ENCODE data around the gene HMGN1. TPM values are rescaled to one million over a fixed set of nuclear protein-coding genes. Genes with fewer than 3 reads are reported as not detected.

The HMGN1 gene
- total and polyA plus RNA-seq, 9 donors = 70.2 to 209 (median 145) TPM

DNA sequence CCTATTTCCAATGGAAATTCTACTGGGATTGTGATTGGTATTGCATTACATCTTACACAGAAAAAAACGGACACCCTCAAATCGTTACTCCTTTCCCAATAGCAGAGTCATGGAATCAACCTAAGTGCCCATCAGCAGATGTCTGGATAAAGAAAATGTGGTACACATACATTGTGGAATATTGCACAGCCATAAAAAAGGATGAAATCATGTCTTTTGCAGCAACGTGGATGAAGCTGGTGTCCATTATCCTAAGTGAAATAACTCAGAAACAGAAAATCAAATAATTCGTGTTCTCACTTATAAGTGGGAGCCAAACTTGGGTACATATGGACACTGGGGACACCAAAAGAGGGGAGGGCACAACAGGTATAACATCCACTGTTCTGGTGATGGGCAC lies 14.3 kb downstream of the HMGN1 start:
- WGBS, 3 donors = 92 to 95% (median 94%) methylated on average over 4 of the region's 4 CpGs

DNA sequence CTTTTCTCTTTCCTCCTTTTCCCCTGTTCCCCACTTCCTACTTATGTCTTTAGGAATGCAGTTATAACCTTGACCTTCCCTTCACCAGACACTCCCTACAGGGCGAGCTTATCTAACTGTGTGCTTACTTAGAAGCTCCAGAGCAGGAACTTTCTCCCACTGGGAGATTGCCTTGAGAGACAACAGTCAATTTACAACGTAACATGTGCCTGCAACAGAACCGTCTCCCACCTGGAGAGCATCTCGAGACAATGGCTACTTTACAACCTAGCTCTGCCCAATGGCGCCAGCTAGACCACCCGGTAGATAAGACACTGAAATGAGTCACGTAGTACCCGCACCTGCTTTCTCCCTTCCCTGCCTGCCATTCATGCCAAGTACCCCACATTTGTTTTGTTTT lies 16.7 kb downstream of the HMGN1 start:
- Histone ChIP-seq H3K27ac (no peak overlapping the region), H3K9me3 (no peaks in the 10 kb centered on the region), H3K4me3 (no peak overlapping the region), H3K36me3 (no peaks in the 10 kb centered on the region), H3K27me3 (no peaks in the 10 kb centered on the region), H3K4me1 (ENCODE audit: insufficient read depth) (peaks cover 3% of the 10 kb centered on the region)
- WGBS, 3 donors = 17 to 33% (median 21%) methylated on average over 8 of the region's 8 CpGs
- no peak for DNase-seq
- TF ChIP-seq, protein P1, sequence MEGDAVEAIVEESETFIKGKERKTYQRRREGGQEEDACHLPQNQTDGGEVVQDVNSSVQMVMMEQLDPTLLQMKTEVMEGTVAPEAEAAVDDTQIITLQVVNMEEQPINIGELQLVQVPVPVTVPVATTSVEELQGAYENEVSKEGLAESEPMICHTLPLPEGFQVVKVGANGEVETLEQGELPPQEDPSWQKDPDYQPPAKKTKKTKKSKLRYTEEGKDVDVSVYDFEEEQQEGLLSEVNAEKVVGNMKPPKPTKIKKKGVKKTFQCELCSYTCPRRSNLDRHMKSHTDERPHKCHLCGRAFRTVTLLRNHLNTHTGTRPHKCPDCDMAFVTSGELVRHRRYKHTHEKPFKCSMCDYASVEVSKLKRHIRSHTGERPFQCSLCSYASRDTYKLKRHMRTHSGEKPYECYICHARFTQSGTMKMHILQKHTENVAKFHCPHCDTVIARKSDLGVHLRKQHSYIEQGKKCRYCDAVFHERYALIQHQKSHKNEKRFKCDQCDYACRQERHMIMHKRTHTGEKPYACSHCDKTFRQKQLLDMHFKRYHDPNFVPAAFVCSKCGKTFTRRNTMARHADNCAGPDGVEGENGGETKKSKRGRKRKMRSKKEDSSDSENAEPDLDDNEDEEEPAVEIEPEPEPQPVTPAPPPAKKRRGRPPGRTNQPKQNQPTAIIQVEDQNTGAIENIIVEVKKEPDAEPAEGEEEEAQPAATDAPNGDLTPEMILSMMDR (IDR thresholded peaks at IDR 0.05) = no peak
- TF ChIP-seq POLR2A (IDR thresholded peaks at IDR 0.05) = no peak
- no peak for TF ChIP-seq EP300 (IDR thresholded peaks at IDR 0.05)
- intact Hi-C loops (cut with DNase I) = no loop called here

More for the DNA sequence above, 14.3 kb downstream of the HMGN1 start:
- no peaks in the 10 kb centered on the region for H3K36me3 ChIP-seq
- no peak overlapping the region for H3K27ac ChIP-seq
- H3K4me1 ChIP-seq (ENCODE audit: insufficient read depth) = peaks cover 3% of the 10 kb centered on the region
- DNase-seq = no peak
- no peak overlapping the region for H3K4me3 ChIP-seq
- intact Hi-C loops (cut with DNase I) = no loop called here
- no peak for TF ChIP-seq EP300 (IDR thresholded peaks at IDR 0.05)
- H3K27me3 ChIP-seq = no peaks in the 10 kb centered on the region
- no peaks in the 10 kb centered on the region for H3K9me3 ChIP-seq

DNA sequence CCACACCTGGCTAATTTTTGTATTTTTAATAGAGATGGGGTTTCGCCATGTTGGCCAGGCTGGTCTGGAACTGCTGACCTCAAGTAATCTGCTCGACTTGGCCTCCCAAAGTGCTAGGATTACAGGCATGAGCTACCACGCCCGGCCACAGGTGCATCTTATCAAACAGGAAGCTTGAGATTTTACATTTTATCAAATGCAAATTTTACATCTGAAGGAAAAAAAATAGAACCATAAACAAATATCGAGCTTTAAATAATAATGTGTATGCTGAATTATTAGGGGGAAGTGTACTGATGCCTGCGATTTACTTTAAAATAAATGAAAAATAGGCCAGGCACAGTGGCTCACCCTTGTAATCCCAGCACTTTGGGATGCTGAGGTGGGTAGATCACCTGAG lies 18.9 kb downstream of the HMGN1 start:
- TF ChIP-seq, protein P1 (IDR thresholded peaks at IDR 0.05) = no peak
- TF ChIP-seq EP300 (IDR thresholded peaks at IDR 0.05) = no peak
- intact Hi-C loops (cut with DNase I) = no loop called here

DNA sequence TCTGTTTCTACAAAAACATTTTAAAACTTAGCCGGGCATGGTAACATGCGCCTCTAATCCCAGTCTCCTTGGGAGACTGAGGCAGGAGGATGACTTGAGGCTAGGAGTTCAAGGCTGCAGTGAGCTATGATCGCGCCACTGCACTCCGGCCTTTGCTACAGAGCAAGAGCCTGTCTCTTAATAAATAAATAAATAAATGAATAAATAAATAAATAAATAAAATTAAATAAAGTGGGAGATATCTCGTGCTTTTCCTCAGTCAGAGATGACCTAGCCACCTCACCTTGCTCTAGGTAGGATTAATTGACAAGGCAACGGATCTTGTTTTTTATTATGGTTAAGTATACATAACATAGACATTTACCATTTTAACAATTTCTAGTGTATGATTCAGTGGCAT lies 21.2 kb downstream of the HMGN1 start:
- no peak for TF ChIP-seq EP300 (IDR thresholded peaks at IDR 0.05)
- TF ChIP-seq, protein P1 (IDR thresholded peaks at IDR 0.05) = no peak
- no peak for TF ChIP-seq POLR2A (IDR thresholded peaks at IDR 0.05)
- Histone ChIP-seq H3K4me3 (no peak overlapping the region), H3K36me3 (no peaks in the 10 kb centered on the region), H3K27ac (no peak overlapping the region), H3K9me3 (no peaks in the 10 kb centered on the region), H3K4me1 (ENCODE audit: insufficient read depth) (peaks cover 3% of the 10 kb centered on the region), H3K27me3 (no peaks in the 10 kb centered on the region)
- 96% methylated on average over 7 of the region's 7 CpGs for WGBS, 3 donors
- intact Hi-C loops (cut with DNase I) = no loop called here
- DNase-seq = no peak

More for the DNA sequence above, 18.9 kb downstream of the HMGN1 start:
- Histone ChIP-seq H3K27ac (no peak overlapping the region), H3K9me3 (no peaks in the 10 kb centered on the region), H3K27me3 (no peaks in the 10 kb centered on the region), H3K4me3 (no peak overlapping the region), H3K36me3 (no peaks in the 10 kb centered on the region), H3K4me1 (ENCODE audit: insufficient read depth) (peaks cover 3% of the 10 kb centered on the region)
- WGBS, 3 donors = 88 to 90% (median 90%) methylated on average over 6 of the region's 6 CpGs
- DNase-seq = no peak

DNA sequence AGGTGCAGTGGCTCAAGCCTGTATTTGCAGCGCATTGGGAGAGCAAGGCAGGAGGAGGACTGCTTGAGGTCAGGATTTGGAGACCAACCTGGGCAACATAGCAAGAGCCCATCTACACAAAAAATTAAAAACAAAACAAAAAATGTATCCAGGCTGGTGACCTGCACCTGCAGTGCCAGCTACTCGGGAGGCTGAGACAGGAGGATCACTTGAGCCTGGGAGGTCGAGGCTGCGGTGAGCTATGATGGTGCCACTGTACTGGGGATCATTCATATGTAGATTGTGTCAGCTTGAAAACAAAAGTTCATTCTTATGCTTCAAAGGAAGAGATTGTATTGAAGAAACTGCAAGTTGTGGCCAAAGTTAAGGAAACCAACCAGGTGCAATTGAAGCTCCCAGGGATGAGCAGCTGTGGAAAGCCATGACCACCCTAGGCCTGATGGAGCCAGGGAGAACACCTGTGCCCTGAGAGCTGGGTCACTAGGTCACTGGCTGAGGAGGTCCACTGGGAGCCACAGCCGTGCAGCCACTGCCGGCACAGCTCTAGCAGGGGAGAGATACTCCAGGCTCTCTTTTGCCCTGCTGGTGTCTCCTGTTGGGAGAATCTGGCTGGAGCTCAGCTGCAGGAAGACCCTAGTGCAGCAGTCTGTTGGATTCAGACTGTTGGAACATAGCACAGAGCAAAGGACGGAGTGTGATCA lies 22.1 kb downstream of the HMGN1 start:
- 82 to 87% (median 85%) methylated on average over 7 of the region's 7 CpGs for WGBS, 3 donors
- no peaks in the 10 kb centered on the region for H3K27me3 ChIP-seq
- H3K4me1 ChIP-seq (ENCODE audit: insufficient read depth) = no peaks in the 10 kb centered on the region
- intact Hi-C loops (cut with DNase I) = no loop called here
- no peak for DNase-seq
- TF ChIP-seq, protein P1 (IDR thresholded peaks at IDR 0.05) = no peak
- no peaks in the 10 kb centered on the region for H3K36me3 ChIP-seq
- no peak overlapping the region for H3K4me3 ChIP-seq
- no peaks in the 10 kb centered on the region for H3K9me3 ChIP-seq
- H3K27ac ChIP-seq = no peak overlapping the region

Measured in ovary (tissue), 9 donors.